ENCODE data around the gene KRT8.
"Not testable (repeated sequence)": the region's sequence is repeated elsewhere in the genome, so short reads cannot be mapped to it uniquely, and the experiment has no call there.

KRT8 gene

DNA sequence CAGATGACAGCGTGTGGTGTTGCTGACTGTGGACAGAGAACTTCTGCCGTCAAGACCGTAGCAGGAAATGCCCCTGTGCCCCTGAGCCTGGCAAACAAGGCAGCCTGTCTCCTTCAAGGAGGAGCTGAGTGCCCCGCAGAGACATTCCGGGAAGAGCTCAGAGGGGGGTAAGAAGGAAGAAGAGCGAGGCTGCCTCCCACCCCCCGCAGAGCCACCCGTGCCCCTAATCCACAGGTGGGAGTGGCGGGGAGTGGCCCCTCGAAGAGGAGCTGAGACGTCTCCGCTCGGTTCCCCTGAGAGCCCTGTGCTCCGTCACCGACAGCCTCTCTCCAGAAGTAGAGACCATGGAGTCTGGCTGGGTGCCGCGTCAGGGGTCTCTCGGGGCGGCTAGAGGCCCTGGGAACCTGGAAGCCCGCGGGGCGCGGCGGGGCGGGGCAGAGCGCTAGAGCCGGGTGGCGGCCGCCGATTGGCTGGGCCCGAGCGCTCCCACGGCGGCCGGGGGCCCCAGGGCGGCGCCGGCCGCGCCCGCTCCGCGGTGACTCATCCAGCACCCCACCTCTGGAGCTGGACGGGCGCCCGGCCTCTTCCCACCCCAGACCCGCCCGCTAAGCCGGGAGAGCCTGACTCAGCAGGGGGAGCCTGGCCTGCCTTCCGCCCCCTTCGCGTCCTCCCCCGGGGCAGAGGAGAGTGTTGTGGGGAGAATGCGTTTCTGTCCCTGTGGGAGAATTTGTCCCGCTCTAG, 30.9 kb downstream of the KRT8 start:
- DNase-seq = peak; percentile 23

DNA sequence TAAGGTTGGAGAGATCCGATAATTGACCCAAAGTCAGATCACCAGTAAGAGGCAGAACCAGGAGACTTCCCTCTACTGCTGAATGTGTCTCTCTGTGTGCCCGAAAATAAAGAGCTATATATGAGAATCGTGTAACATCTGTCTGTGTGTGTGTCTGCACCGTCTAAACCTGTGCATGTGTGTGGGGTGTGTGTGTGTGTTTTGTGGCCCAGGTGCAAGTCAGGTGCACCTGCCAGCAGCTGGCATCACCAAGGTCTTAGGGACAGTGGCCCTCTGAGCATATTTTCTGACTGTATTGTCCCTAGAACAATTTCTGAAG, 31.4 kb downstream of the KRT8 start:
- no peak for DNase-seq

DNA sequence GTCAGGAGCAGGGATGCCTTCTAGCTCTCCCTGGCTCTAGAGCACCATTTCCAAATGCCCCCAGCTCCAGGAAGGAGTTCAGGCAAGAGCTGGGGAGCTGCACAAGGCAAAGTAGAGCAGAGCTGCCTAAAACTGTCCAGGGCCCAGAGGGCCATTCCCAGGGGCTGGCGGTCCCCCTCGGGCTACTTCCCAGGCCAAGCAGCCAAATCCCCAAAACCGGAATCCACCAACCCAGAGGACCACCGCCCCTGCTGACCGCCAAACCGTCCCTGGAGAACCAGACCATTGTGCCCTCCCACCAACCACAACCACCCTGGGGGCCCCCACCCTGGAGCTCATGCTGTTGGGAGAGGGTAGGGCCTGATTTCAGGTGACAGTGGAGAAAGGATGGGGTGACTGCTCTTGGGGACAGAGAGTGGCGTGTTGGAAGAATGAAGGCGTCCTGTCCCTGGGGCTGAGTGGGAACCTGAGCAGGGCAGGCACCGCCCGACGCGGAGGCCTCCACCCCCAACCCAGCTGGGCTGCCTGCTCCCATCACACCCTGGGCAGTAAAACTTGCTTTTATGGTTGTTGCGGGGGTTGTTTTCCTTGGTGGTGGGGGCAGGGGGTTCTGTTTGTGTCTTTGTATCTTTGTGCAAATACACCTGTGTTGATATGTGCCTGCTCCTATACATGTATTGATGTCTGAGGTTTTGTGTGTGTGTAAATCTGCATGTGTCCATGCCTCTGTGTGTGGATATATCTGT, 32.1 kb downstream of the KRT8 start:
- DNase-seq = no peak

DNA sequence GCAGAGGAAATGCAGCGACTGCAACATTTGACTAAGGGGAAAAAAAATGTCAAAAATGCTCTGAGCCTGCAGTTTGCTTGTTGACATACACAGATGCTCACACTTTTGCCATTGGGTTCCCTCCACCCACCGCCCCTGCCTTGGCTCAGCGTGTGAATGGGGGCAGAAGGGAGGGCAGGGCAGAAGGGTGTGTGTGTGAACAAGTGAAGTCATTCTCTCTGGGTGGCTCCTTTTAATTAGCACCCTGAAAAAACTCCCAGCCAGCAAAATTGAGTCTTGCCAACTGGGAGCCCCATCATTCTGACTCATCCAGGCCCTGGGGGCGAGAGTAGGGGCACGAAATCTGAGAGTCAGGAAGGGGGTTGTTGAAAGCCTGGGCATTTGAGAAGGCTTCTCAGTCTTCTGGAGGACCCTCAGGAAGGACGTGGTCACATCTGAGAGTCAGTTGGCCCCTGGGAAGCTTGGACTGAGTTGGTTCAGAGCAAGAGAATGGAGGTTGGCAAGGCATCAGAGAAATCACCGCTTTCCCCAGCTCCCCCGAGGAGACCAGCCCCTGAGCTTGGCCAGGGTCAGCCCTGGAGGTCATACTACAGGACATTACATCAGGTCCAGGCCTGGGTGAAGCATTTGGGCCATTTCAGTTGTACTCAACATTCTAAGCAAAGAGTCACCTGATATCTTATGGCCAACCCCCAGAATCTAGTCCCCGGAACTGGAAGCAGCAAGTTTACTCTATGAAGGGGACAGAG, 33.4 kb downstream of the KRT8 start:
- DNase-seq = no peak

DNA sequence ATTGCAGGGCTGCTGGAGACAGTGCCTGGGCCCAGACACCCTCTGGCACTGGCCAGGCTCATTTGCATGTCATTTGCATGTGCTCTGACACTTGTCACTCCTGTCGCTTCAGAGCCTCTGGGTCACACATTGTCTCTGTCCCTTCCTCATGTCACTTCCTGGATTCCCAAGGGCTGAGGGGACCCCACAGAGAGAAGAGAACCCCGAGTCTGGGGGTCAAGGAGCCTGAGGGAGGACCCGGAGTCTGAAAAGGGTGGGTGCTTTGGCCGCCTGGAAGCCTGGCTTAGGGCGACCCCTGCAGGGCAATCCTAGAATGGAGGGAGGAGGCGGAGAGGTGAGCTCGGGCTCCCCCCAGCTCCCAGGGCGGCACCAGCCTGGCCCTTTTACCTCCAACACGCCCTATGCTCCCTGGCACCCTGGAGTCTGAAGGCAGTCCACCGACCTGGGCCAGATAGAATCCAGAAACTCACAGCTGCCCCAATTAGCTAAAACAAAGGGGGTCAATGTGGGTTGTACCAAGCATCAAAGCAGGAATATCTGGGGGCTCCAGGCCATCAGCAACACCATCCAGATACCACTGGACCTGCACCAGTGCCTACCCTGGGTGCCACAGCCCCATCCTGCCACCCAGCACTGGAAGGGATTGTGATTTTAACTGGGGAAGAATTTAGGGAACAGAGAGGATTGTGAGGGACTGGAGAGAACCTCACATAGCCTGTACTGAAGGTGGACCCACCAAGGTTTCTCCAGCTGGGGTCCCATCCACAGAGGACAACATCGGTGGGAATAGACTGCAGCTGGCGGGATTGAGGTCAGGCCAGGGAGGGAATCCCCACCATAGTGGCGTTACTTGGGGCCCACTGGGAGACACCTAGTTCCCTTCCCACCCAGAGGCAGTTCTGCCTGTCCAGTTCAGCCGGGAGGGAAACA, 34.2 kb downstream of the KRT8 start:
- peak; percentile 44 for DNase-seq

DNA sequence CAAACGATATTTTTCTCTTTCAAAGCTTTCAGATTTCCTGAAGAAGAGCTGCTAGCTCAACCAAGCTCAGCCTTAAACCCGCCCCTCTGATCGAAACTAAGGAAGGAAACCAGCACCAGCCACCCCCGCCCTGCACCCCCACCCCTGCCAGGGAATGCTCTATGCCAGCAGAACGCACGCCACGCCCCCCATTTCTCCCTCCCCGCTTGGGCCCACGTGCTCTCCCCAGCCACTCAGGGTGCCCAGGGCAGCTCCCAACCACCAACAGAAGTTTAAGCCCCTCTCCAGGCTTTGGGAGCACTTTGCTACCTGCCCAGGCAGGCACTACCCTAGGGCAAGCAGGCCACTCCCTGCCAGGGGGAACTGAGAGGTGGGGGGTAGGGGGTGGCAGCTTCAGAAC, 37.2 kb downstream of the KRT8 start:
- no peak for DNase-seq

DNA sequence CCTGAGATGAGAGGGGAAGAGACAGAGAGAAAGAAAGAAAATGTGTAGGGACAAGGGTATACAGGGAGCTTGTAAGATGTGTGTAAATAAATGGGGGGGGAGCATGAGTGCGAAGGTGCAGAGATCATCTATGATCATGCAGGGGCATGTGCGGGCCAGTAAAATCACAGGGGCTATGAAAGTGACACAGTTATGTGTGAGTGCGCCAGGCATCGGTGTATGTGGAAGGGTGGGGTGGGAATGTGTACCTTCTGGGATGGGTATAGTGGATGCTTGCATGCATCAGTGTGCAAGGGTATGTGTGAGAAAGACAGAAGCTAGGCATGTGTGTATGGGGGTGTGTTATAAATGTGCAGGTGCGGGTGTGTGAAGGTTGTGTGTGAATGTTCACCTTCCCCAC, 37.7 kb downstream of the KRT8 start:
- no peak for DNase-seq

DNA sequence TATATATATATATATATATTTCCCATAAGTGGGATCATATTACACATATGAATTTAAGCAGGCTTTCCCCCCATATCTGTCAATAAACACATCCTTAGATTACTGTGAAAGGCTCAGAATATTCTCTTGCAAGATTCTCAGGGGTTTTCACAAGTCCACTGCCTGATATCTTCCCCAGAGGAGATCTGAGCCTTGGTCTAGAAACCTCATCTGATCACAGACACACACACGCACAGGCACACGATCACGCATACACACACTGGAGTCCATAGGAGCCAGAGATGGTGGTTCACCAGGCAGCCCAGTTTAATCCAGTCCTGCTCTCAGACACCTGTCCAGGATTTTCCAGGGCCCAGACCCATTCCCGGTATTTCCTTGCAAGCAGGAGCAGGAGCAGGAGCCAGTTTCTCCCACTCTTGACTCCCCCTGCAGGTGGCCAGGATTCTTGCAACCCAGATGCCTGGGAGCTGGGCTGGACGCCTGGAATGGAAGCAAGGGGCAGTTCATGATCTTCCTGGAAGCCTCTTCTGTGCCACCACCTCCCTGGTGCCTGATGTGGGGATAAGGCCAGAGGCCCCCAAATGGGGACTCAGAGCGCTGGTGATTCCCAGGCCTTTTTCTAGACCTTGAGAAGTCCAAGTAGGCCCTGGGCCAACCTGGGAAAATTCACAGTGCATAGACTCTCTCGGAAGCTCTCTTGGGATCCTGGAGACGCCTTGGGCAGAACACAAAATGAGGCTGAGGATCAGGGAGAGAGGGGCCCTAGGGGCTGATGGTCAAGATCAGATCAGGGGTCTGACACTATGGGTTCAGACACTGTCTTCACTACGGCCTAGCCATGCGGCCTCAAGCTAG, 39.6 kb downstream of the KRT8 start:
- peak; percentile 60 for DNase-seq

DNA sequence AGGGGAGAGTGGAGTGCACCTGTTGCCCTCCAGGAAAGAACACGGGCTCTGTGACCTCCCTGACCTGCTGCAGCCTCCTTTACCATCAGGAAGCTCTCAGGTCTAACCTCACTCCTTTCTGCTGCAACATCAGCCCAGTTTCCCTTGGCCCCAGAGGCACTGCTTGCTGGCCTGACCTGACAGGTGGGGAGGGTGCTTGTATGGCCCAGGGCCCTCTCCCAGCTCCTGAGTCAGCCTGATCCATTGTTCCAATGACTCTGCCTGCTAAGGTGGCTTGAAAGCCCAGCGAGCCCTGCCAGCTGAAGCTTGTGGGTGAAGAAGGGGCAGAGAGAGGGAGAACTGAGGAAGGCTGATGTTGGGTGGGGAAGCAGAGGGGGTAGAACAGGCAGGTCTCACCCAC, 42.9 kb downstream of the KRT8 start:
- DNase-seq = no peak

DNA sequence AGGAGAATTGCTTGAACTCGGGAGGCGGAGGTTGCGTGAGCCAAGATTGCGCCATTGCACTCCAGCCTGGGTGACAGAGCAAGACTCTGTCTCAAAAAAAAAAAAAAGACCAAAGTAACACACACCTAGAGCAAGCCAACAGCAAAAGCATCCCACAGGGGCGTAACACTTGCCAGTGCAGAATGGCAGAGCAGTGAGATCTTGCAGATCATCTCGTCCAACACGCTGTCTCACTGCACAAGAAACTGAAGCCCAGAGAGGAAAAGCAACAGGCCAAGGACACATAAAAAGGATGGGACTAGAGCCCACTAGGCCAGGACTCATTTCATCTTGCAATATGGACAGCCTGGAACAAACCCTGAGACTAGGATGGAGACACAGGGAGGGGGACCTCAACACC, 43.4 kb downstream of the KRT8 start:
- no peak for DNase-seq

DNA sequence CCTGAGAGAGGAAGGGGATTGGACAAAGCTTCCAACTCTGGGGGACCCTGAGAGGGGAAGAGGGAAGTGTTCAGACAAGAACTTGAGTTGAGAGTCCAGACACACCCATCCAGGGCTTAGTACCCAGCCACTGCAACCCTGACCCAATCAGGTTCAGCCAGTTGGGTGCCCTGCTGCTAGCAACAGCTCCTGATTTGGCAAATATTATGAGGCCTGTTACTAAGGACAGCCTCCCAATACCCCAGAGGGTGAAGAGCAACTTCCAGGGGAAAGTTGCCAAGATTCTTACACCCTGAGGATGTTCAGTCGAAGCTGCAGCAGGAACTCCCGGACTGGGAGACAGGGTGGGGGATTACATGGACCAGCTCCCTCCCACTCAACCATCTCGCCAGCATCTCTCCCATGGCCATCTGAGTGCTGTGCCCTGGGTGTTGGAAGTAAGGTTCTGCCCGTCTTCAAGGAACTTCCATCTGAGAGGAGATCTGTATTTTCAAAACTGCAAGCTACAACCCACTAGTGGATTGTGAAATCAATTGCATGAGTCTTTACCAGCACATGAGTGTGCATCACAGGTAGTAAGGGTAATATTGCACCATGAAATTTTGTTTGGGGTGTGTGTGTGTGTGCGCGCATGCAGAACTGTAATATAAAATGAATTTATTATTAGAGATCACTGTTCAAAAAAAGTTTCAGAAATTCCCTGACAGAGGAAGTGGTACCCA, 44.6 kb downstream of the KRT8 start:
- no peak for DNase-seq

DNA sequence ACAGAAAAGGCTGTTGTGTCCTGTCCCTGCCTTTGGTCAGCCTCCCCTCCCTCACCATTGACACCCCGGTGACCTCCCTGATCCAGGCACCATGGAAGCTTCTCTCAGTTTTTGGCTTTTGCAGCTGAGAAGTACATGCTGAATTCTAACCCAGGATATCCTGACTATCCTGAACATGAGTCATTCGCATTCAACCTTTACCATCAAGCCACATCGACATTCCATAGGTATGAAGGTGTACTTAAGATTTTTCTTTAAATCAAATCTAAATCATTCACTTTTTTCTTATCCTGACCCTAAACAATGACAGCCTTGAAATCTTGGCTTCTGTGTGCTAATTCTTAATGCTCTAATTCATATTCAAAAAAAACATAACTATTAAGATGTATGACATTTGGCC, 47.4 kb downstream of the KRT8 start:
- DNase-seq = no peak

DNA sequence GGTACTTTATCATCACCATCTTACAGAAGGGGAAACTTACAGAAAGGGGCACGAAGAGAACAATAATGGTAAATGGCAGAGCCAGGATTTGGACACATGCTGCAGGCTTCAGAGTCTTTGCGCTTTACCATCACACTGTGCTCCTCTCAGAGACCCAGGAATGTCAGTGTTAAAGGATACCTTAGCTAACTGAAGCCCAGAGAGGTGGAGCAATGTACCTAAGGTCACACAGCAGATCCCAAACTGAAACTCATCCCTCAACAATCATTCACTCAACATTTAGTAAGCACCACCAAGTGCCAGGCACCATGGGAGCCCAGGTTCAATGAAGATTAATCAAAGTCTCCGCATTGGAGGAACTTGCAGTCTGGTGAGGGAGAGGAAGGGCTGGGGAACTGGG, 48.1 kb downstream of the KRT8 start:
- DNase-seq = no peak

DNA sequence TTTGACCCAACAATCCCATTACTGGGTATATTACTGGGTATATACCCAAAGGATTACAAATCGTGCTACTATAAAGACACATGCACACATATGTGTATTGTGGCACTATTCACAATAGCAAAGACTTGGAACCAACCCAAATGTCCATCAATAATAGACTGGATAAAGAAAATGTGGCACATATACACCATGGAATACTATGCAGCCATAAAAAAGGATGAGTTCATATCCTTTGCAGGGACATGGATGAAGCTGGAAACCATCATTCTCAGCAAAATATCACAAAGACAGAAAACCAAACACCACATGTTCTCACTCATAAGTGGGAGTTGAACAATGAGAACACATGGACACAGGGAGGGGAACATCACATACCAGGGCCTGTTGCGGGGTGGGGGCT, 48.8 kb downstream of the KRT8 start:
- DNase-seq = not testable (repeated sequence)

DNA sequence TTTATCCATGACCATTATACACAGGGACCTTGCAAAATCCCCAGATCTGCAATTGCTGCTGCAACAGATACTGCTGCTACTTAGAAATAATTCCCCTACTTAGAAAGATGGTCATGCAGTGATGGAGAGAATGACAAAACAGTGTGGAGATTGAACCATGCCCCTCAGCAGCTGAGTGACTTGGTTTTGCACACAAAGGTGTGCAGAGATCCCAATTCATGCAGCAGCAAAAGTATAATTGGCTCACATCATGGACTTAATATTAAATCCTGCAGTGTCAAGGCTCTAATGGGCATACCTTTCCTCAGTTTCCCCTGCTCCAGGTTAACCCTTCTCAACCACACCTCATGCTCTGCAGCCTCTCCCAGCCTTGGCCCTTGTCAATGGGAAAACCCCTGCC, 53.1 kb downstream of the KRT8 start:
- no peak for DNase-seq

DNA sequence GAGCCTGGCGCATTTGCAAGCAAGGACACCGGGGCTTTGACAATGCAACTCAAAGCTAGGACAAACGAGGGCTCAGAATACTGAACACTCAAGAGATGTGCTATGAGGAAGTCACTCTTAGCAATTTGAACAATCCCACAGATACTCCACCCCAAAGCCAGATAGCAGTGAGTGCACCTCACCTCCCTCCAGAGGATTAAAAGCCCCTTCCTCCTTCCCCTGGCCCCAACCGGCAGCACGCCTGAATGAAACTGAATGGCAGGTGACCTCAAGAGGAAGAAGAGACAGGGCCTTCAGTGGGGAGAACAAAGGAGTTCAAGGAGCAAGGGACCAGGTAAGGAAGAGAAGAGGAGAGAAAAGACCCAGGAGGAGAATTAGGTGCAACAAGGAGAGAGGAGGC, 54.2 kb downstream of the KRT8 start:
- no peak for DNase-seq

DNA sequence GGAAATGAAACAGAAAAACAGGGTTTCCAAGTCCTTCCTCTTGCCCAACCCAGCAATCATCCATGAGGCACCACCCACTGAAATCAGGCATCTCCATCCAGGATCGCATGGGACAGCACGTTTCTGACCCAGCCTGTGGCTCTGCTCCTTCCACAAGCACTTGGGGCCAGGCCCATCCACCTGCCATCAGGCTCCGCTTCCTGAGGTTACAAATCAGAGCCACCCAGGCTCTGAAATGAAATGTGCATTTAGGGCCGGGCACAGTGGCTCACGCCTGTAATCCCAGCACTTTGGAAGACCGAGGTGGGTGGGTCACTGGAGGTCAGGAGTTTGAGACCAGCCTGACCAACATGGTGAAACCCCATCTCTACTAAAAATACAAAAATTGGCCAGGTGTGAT, 55.4 kb downstream of the KRT8 start:
- DNase-seq = no peak

DNA sequence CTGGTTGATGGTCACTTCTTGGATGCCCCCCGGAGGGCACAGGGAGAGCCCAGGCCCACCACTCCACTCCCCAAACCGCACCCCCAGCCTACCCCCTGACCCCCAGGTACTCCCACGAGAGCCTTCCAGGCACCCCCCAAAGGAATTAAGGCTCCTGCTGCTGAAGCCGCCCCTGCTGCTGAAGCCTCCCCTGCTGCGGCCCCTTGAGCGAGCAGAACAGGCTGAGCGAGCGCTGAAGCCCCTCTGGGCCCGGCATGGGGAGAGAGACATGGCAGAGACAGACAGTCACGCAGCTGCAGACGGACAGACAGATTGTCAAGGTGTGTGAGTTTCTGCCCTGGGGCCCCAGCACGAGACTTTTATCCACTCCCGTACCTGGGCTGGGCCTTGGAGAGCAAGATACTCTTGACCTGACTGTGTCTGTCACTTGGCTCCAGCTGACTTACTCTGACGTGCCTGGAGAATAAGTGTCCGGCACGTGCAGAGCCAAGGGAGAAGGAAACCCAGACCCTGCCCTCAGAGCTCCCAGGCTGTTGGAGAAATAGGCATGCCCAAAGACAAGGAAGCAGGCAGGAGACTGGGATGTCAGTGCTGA, 56.1 kb downstream of the KRT8 start, which contains the start of gene KRT78:
Gene KRT78 (minus strand): TSS at position 334 of the 595 bp plus-strand sequence. CDS start 64 bp downstream, at position 270.
- no peak for DNase-seq

DNA sequence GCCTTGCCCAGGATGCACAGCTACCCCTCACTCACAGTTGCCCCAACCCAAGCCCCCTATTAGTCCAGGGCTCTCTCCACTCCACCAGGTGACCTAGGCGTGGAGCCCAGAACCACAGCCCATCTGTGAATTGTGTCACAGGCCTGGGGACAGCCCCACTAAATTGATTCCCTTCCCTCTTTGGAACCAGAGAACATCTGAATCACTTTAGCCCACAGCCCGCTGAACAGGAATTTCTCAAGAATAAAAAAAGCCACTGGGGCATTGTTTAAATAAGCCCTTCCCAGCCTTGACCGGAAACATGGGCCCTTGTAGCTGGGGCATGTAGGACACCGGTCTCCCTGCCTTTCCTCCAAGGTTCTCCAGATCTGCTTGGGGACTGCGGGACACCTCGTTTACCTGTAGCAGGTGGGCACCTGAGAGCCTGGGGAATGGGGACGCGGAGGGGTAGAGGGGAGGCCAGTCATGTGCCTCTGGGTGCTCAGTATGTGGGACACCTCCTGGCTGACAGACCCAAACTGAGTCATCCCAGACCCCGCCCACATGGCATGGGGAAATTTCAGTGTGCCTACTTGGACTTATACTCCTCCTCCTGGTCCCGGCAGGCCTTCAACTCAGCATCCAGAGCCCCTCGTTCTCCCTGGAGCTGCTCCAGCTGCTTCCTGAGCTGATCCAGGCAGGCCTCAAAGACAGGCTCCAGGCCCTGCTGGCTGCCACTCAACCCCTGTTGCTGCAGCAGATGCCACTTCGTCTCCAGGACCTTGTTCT, 57.4 kb downstream of the KRT8 start:
- no peak for DNase-seq
